Common myeloid progenitor, CD34-positive (primary cell): ENCODE measurements around the gene DNMT3A.

Experiments
- CTCF ChIA-PET: fragments of 350-600 bp; sonication (Branson Sonifier 250); formaldehyde crosslinking; loops from one replicate; lab custom pipeline; 2021; ENCODE audit warnings: antibody characterized with exemption; lab: Charles Lee
- POLR2A ChIA-PET: fragments of 350-600 bp; sonication (Branson Sonifier 250); formaldehyde crosslinking; loops from one replicate; lab custom pipeline; 2021; ENCODE audit warnings: antibody characterized with exemption; lab: Charles Lee
- DNase-seq, 3 donors: peaks; one replicate each; pipeline versions ENCODE4 v3.0.0 to v3.0.0-alpha.2; 2013
- H3K27ac ChIP-seq, 2 experiments: 1 replicate in 1 of 2; 2 replicates in 1 of 2; pipeline ENCODE4 v1.7.0; 2013; ENCODE audit warnings: inconsistent platforms in 2 of 2, low read length in 2 of 2, mild to moderate bottlenecking in 2 of 2, low read depth in 1 of 2, moderate library complexity in 1 of 2; ENCODE audit not compliant: severe bottlenecking in 2 of 2, insufficient read depth in 1 of 2, poor library complexity in 1 of 2
- H3K27me3 ChIP-seq, 5 experiments: replicated peaks in 2 of 5; 1 replicate in 3 of 5; 2 replicates in 2 of 5; pipeline versions ENCODE4 v1.6.1 to v1.7.0; 2013; ENCODE audit warnings: low read length in 4 of 5, mild to moderate bottlenecking in 2 of 5, moderate library complexity in 2 of 5, inconsistent platforms in 1 of 5; ENCODE audit not compliant: insufficient read depth in 5 of 5, control insufficient read depth in 4 of 5
- H3K36me3 ChIP-seq, 4 experiments: 1 replicate in 2 of 4; 2 replicates in 2 of 4; pipeline versions ENCODE4 v1.6.1 to v1.7.0; 2013; ENCODE audit warnings: low read length in 3 of 4, control low read depth in 1 of 4, mild to moderate bottlenecking in 1 of 4; ENCODE audit not compliant: control insufficient read depth in 4 of 4, insufficient read depth in 4 of 4
- H3K4me1 ChIP-seq, 4 experiments: 1 replicate in 3 of 4; 2 replicates in 1 of 4; pipeline versions ENCODE4 v1.6.1 to v1.7.1; 2013; ENCODE audit warnings: low read length in 3 of 4, mild to moderate bottlenecking in 3 of 4, control low read depth in 1 of 4, inconsistent platforms in 1 of 4, moderate library complexity in 1 of 4; ENCODE audit not compliant: control insufficient read depth in 4 of 4, insufficient read depth in 4 of 4; ENCODE audit errors: control extremely low read depth in 1 of 4
- H3K4me3 ChIP-seq, 7 experiments: 1 replicate in 4 of 7; 2 replicates in 3 of 7; pipeline versions ENCODE4 v1.5.1 to v1.7.0; 2013; ENCODE audit warnings: mild to moderate bottlenecking in 7 of 7, low read length in 6 of 7, moderate library complexity in 6 of 7, inconsistent platforms in 2 of 7, low read depth in 2 of 7, control low read depth in 1 of 7; ENCODE audit not compliant: insufficient read depth in 4 of 7, control insufficient read depth in 1 of 7; ENCODE audit errors: extremely low read depth in 1 of 7
- H3K9me3 ChIP-seq, 5 experiments: 1 replicate in 4 of 5; 2 replicates in 1 of 5; pipeline versions ENCODE4 v1.6.1 to v1.7.1; 2013; ENCODE audit warnings: low read length in 4 of 5, mild to moderate bottlenecking in 2 of 5, inconsistent platforms in 1 of 5, low read depth in 1 of 5, moderate library complexity in 1 of 5; ENCODE audit not compliant: control insufficient read depth in 4 of 5, insufficient read depth in 2 of 5; ENCODE audit errors: control extremely low read depth in 1 of 5
- WGBS: methylation state at CpG from one replicate; pipeline ENCODE4 v1.1.5; 2013; ENCODE audit not compliant: insufficient coverage; 5-methylcytosine and 5-hydroxymethylcytosine counted together

DNMT3A gene

GRCh38 chr2:25286723-25287483 lies 54.8 kb downstream of the DNMT3A start:
- WGBS = 95% methylated on average over 9 of the region's 11 CpGs
- no peak for DNase-seq
- CTCF ChIA-PET = interaction anchor here (1.2 to 12.1 kb wide), 5 partner anchors 6 to 57 kb away, joined by 4 to 112 read pairs (median 5); no protein-coding TSS in a partner anchor
- Histone ChIP-seq H3K9me3 (no peaks in the 10 kb centered on the region), H3K4me3 (no peak overlapping the region), H3K27ac (no peak overlapping the region), H3K4me1 (peaks cover 0 to 55% (median 42%) of the 10 kb centered on the region in 4 experiments), H3K27me3 (no peaks in the 10 kb centered on the region), H3K36me3 (peaks cover 0 to 9% (median 6%) of the 10 kb centered on the region in 4 experiments)
- POLR2A ChIA-PET = no interaction called here

GRCh38 chr2:25286025-25286400 lies 55.7 kb downstream of the DNMT3A start:
- peak overlapping the region in 1 of 2 experiments; percentile 63 for H3K27ac ChIP-seq
- peak overlapping the region in 2 of 7 experiments; percentile 2 to 28 for H3K4me3 ChIP-seq
- ChIA-PET POLR2A (interaction anchor here (0.9 to 1.3 kb wide), 2 partner anchors 9 to 10 kb away, joined by 3 to 4 read pairs; no protein-coding TSS in a partner anchor), CTCF (interaction anchor here (0.5 to 12.1 kb wide), 6 partner anchors 7 to 281 kb away, joined by 3 to 112 read pairs (median 4); no protein-coding TSS in a partner anchor)
- peaks cover 0 to 15% (median 12%) of the 10 kb centered on the region in 4 experiments for H3K36me3 ChIP-seq
- peaks cover 0 to 47% (median 34%) of the 10 kb centered on the region in 4 experiments for H3K4me1 ChIP-seq
- H3K9me3 ChIP-seq = no peaks in the 10 kb centered on the region
- no peaks in the 10 kb centered on the region for H3K27me3 ChIP-seq
- DNase-seq = peak in 2 of 3 donors; percentile 74 to 82
- WGBS = 46% methylated on average over 8 of the region's 10 CpGs

- no peaks in the 10 kb centered on the region for H3K27me3 ChIP-seq
- H3K4me3 ChIP-seq = peak overlapping the region in 3 of 7 experiments; percentile 2 to 28 (median 2)
- peak overlapping the region in 1 of 2 experiments; percentile 63 for H3K27ac ChIP-seq
- WGBS = 35% methylated on average over 7 of the region's 11 CpGs
- H3K9me3 ChIP-seq = no peaks in the 10 kb centered on the region
- H3K36me3 ChIP-seq = peaks cover 0 to 21% (median 16%) of the 10 kb centered on the region in 4 experiments
- DNase-seq = no peak
- ChIA-PET CTCF (interaction anchor here (0.5 to 12.1 kb wide), 5 partner anchors 7 to 282 kb away, joined by 3 to 112 read pairs (median 4); no protein-coding TSS in a partner anchor), POLR2A (interaction anchor here (0.9 to 1.3 kb wide), 2 partner anchors 9 kb away, joined by 3 to 4 read pairs; no protein-coding TSS in a partner anchor)
- H3K4me1 ChIP-seq = peaks cover 0 to 45% (median 31%) of the 10 kb centered on the region in 4 experiments
These were observed 56.3 kb downstream of the DNMT3A start for GRCh38 chr2:25285265-25286024.

- ChIA-PET CTCF (interaction anchor here (4.0 to 12.1 kb wide), 2 partner anchors 8 kb away, joined by 29 to 112 read pairs; no protein-coding TSS in a partner anchor), POLR2A (interaction anchor here (0.6 to 1.3 kb wide), 2 partner anchors 10 to 88 kb away, joined by 4 read pairs; no protein-coding TSS in a partner anchor)
- Histone ChIP-seq H3K27ac (no peak overlapping the region), H3K9me3 (no peaks in the 10 kb centered on the region), H3K4me3 (no peak overlapping the region), H3K36me3 (peaks cover 0 to 24% (median 17%) of the 10 kb centered on the region in 4 experiments), H3K4me1 (peaks cover 3 to 44% (median 33%) of the 10 kb centered on the region in 4 experiments), H3K27me3 (no peaks in the 10 kb centered on the region)
- 96% methylated on average over 4 of the region's 5 CpGs for WGBS
- no peak for DNase-seq
These were observed 57.0 kb downstream of the DNMT3A start for GRCh38 chr2:25284756-25285155.

- H3K36me3 ChIP-seq = peaks cover 0 to 24% (median 17%) of the 10 kb centered on the region in 4 experiments
- POLR2A ChIA-PET = no interaction called here
- CTCF ChIA-PET = interaction anchor here (4.0 to 12.1 kb wide), 2 partner anchors 7 to 9 kb away, joined by 29 to 112 read pairs; no protein-coding TSS in a partner anchor
These were observed 57.8 kb downstream of the DNMT3A start for GRCh38 chr2:25283921-25284320.

GRCh38 chr2:25281941-25282340 lies 59.8 kb downstream of the DNMT3A start:
- Histone ChIP-seq H3K27me3 (no peaks in the 10 kb centered on the region), H3K9me3 (no peaks in the 10 kb centered on the region), H3K4me1 (peaks cover 17 to 60% (median 56%) of the 10 kb centered on the region in 4 experiments), H3K27ac (no peak overlapping the region), H3K4me3 (no peak overlapping the region), H3K36me3 (peaks cover 0 to 24% (median 17%) of the 10 kb centered on the region in 4 experiments)
- DNase-seq = no peak
- 97% methylated on average over 4 of the region's 8 CpGs for WGBS
- CTCF ChIA-PET = interaction anchor here (12.1 kb wide), 1 partner anchor 11 kb away, joined by 112 read pairs; no protein-coding TSS in a partner anchor
- POLR2A ChIA-PET = no interaction called here

More at GRCh38 chr2:25283921-25284320, 57.8 kb downstream of the DNMT3A start:
- Histone ChIP-seq H3K27ac (no peak overlapping the region), H3K4me3 (no peak overlapping the region), H3K9me3 (no peaks in the 10 kb centered on the region), H3K27me3 (no peaks in the 10 kb centered on the region), H3K4me1 (peaks cover 9 to 44% (median 37%) of the 10 kb centered on the region in 4 experiments)
- DNase-seq = no peak
- 100% methylated on average over 4 of the region's 5 CpGs for WGBS
